Neural crest cell (in vitro differentiated cells): ENCODE data around the gene TICRR. TPM values are rescaled to one million over a fixed set of nuclear protein-coding genes. Genes with fewer than 3 reads are reported as not detected.

Source experiments
- DNase-seq: peaks from one replicate; pipeline ENCODE4 v3.0.0; 2021; ENCODE audit warnings: low read depth, mixed read lengths, low spot score
- H3K27ac Mint-ChIP-seq: one replicate; pipeline ENCODE4 v1.8.0; 2021; ENCODE audit warnings: mild to moderate bottlenecking, mixed read lengths; ENCODE audit not compliant: unreplicated experiment
- H3K27me3 Mint-ChIP-seq: 2 replicates; pipeline ENCODE4 v1.8.0; 2021; ENCODE audit warnings: low read depth, mild to moderate bottlenecking, mixed read lengths
- H3K36me3 Mint-ChIP-seq: 2 replicates; pipeline ENCODE4 v1.8.0; 2021; ENCODE audit warnings: low read depth, mild to moderate bottlenecking, mixed read lengths
- H3K4me1 Mint-ChIP-seq: 2 replicates; pipeline ENCODE4 v1.8.0; 2021; ENCODE audit warnings: mixed read lengths
- H3K4me3 Mint-ChIP-seq: one replicate; pipeline ENCODE4 v1.8.0; 2021; ENCODE audit warnings: mild to moderate bottlenecking, mixed read lengths
- H3K9me3 Mint-ChIP-seq: 2 replicates; pipeline ENCODE4 v1.8.0; 2021; ENCODE audit warnings: mixed read lengths
- CTCF ChIP-seq: fragments of 200-600 bp; sonication (generic); conservative IDR thresholded peaks from 2 replicates; pipeline ENCODE4 v1.5.0; 2021; ENCODE audit warnings: antibody characterized with exemption, mild to moderate bottlenecking
- total RNA-seq: library from RNA; stranded (reverse); gene quantifications from 2 replicates; pipeline ENCODE4 v1.2.1, GENCODE V29; 2021

The TICRR gene
- total RNA-seq, 1 donor from 2014 or later = 43.0 TPM

GRCh38 chr15:89550427-89550826 lies 24.8 kb upstream of the TICRR start:
- Mint-ChIP-seq H3K4me1 (peaks cover 29% of the 10 kb centered on the region), H3K9me3 (no peaks in the 10 kb centered on the region), H3K27me3 (peaks cover 5% of the 10 kb centered on the region), H3K36me3 (no peaks in the 10 kb centered on the region), H3K4me3 (no peak overlapping the region), H3K27ac (no peak overlapping the region)
- no peak for TF ChIP-seq CTCF
- no peak for DNase-seq

- Mint-ChIP-seq H3K27ac (peak overlapping the region; percentile 69), H3K4me3 (no peak overlapping the region), H3K36me3 (no peaks in the 10 kb centered on the region), H3K9me3 (no peaks in the 10 kb centered on the region), H3K27me3 (peaks cover 2% of the 10 kb centered on the region), H3K4me1 (peaks cover 32% of the 10 kb centered on the region)
- no peak for DNase-seq
- no peak for TF ChIP-seq CTCF
These were observed 23.7 kb upstream of the TICRR start for GRCh38 chr15:89551550-89551949.

- no peak overlapping the region for H3K4me3 Mint-ChIP-seq
- no peak for TF ChIP-seq CTCF
- no peak overlapping the region for H3K27ac Mint-ChIP-seq
- H3K9me3 Mint-ChIP-seq = no peaks in the 10 kb centered on the region
- no peak for DNase-seq
- H3K36me3 Mint-ChIP-seq = no peaks in the 10 kb centered on the region
- H3K4me1 Mint-ChIP-seq = peaks cover 33% of the 10 kb centered on the region
- H3K27me3 Mint-ChIP-seq = peaks cover 4% of the 10 kb centered on the region
These were observed 21.6 kb upstream of the TICRR start for GRCh38 chr15:89553632-89554031.

GRCh38 chr15:89554247-89554646 lies 21.0 kb upstream of the TICRR start:
- Mint-ChIP-seq H3K36me3 (no peaks in the 10 kb centered on the region), H3K4me1 (peaks cover 33% of the 10 kb centered on the region), H3K27me3 (peaks cover 4% of the 10 kb centered on the region), H3K27ac (no peak overlapping the region), H3K4me3 (no peak overlapping the region), H3K9me3 (no peaks in the 10 kb centered on the region)
- TF ChIP-seq CTCF = no peak
- DNase-seq = no peak

GRCh38 chr15:89555768-89556167 lies 19.5 kb upstream of the TICRR start:
- peaks cover 29% of the 10 kb centered on the region for H3K4me1 Mint-ChIP-seq
- no peak for DNase-seq
- no peak overlapping the region for H3K27ac Mint-ChIP-seq
- no peak for TF ChIP-seq CTCF
- no peak overlapping the region for H3K4me3 Mint-ChIP-seq
- H3K27me3 Mint-ChIP-seq = peaks cover 4% of the 10 kb centered on the region
- H3K9me3 Mint-ChIP-seq = no peaks in the 10 kb centered on the region
- H3K36me3 Mint-ChIP-seq = no peaks in the 10 kb centered on the region
